Purkinje cell (primary cell): Measurements from ENCODE around the gene SOX1. TPM values are rescaled to one million over a fixed set of nuclear protein-coding genes. Genes with fewer than 3 reads are reported as not detected.

Experiments
- polyA plus RNA-seq: library from polyadenylated mRNA; unstranded; fragments of >200 nt; fragmentation: Nextera tagmentation; gene quantifications from 2 replicates; pipeline ENCODE4 v1.2.1, GENCODE V29; 2014

SOX1 gene
- 1.7 and 2.4 TPM in 2 replicates for polyA plus RNA-seq

GRCh38 chr13:112067116-112067741 is at the start of gene SOX1:
SOX1 (plus strand) TSS chr13:112067149; CDS start chr13:112067659, 510 bp downstream.

